ENCODE results near the gene PER3. TPM values are rescaled to one million over a fixed set of nuclear protein-coding genes. Genes with fewer than 3 reads are reported as not detected.

Gene PER3
- polyA plus RNA-seq, 1 donor from 2014 or later = 0.84 TPM

GRCh38 chr1:7743346-7743745 lies 40.7 kb upstream of the PER3 start:
- Histone ChIP-seq H3K9me2 (ENCODE audit: insufficient read depth, low read length) (no peaks in the 10 kb centered on the region), H3K9ac (ENCODE audit: low read length) (no peak overlapping the region), H3F3A (ENCODE audit: insufficient read depth, low read length, poor library complexity, severe bottlenecking) (no peaks in the 10 kb centered on the region), H3K27ac (ENCODE audit: low read length) (no peak overlapping the region), H3K4me3 (ENCODE audit: low read length) (no peak overlapping the region), H4K20me1 (ENCODE audit: insufficient read depth) (no peaks in the 10 kb centered on the region), H3K79me2 (replicated peaks; ENCODE audit: insufficient read depth, low read length) (no peaks in the 10 kb centered on the region), H2AFZ (ENCODE audit: low read depth, low read length) (no peak overlapping the region), H3K27me3 (ENCODE audit: insufficient read depth, low read depth, low read length) (no peaks in the 10 kb centered on the region), H3K9me3 (ENCODE audit: low read length) (no peaks in the 10 kb centered on the region), H3K36me3 (ENCODE audit: insufficient read depth, low read length) (peaks cover 16% of the 10 kb centered on the region), H3K4me2 (ENCODE audit: low read length) (no peak overlapping the region)
- no peak for TF ChIP-seq CTCF (IDR thresholded peaks at IDR 0.05; ENCODE audit: poor library complexity, severe bottlenecking)

- Histone ChIP-seq H2AFZ (ENCODE audit: low read depth, low read length) (no peak overlapping the region), H3K27me3 (ENCODE audit: insufficient read depth, low read depth, low read length) (no peaks in the 10 kb centered on the region), H3F3A (ENCODE audit: insufficient read depth, low read length, poor library complexity, severe bottlenecking) (no peaks in the 10 kb centered on the region), H3K4me3 (ENCODE audit: low read length) (no peak overlapping the region), H4K20me1 (ENCODE audit: insufficient read depth) (no peaks in the 10 kb centered on the region), H3K27ac (ENCODE audit: low read length) (no peak overlapping the region), H3K9ac (ENCODE audit: low read length) (no peak overlapping the region), H3K9me2 (ENCODE audit: insufficient read depth, low read length) (no peaks in the 10 kb centered on the region), H3K36me3 (ENCODE audit: insufficient read depth, low read length) (peaks cover 6% of the 10 kb centered on the region), H3K79me2 (replicated peaks; ENCODE audit: insufficient read depth, low read length) (no peaks in the 10 kb centered on the region), H3K4me2 (ENCODE audit: low read length) (no peak overlapping the region), H3K9me3 (ENCODE audit: low read length) (no peaks in the 10 kb centered on the region)
- no peak for TF ChIP-seq EP300 (conservative IDR thresholded peaks at IDR 0.05; ENCODE audit: poor library complexity, severe bottlenecking)
- no peak for TF ChIP-seq REST (IDR thresholded peaks at IDR 0.05; ENCODE audit: borderline replicate concordance)
- TF ChIP-seq POLR2AphosphoS5 (IDR thresholded peaks at IDR 0.05) = no peak
- TF ChIP-seq EZH2 (IDR thresholded peaks at IDR 0.05; ENCODE audit: borderline replicate concordance, insufficient read depth, low read length, poor library complexity, severe bottlenecking) = no peak
- TF ChIP-seq SMC3 (conservative IDR thresholded peaks at IDR 0.05; ENCODE audit: poor library complexity) = no peak
- TF ChIP-seq TAF1 (IDR thresholded peaks at IDR 0.05; ENCODE audit: low read depth) = no peak
- TF ChIP-seq CTCF (IDR thresholded peaks at IDR 0.05; ENCODE audit: poor library complexity, severe bottlenecking) = no peak
- no peak for TF ChIP-seq MXI1 (conservative IDR thresholded peaks at IDR 0.05; ENCODE audit: poor library complexity, severe bottlenecking)
- no peak for TF ChIP-seq RAD21 (conservative IDR thresholded peaks at IDR 0.05)
Measured at GRCh38 chr1:7744882-7745281, 39.2 kb upstream of the PER3 start.

Data from neural cell (in vitro differentiated cells).